GM21529 (cell line): ENCODE results near the gene STX1B.
"Not testable (repeated sequence)": the region's sequence is repeated elsewhere in the genome, so short reads cannot be mapped to it uniquely, and the experiment has no call there.

Source experiments
- ATAC-seq: cut with Tn5 transposase; IDR thresholded peaks from one replicate; pipeline ENCODE4 v1.9.1; 2021; ENCODE audit not compliant: unreplicated experiment

The STX1B gene

DNA sequence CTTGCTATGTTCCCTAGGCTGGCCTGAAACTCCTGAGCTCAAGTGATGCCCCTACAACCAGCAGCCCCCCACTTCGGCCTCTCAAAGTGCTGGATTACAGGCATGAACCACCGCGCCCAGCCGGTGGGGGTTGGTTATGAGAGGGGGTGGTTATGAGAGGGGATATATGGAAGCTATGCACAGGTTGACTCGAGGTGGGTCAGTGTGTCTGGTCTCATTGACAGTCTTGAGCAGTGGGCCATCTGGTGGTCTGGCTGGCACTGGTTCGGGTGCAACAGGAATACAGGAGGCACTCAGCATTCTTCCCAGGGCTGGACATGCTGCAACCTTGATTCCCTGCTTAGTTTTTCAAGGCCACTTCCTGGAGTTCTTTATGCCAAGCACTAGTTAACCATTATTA lies 5.6 kb upstream of the STX1B start:
- ATAC-seq, result no peak

DNA sequence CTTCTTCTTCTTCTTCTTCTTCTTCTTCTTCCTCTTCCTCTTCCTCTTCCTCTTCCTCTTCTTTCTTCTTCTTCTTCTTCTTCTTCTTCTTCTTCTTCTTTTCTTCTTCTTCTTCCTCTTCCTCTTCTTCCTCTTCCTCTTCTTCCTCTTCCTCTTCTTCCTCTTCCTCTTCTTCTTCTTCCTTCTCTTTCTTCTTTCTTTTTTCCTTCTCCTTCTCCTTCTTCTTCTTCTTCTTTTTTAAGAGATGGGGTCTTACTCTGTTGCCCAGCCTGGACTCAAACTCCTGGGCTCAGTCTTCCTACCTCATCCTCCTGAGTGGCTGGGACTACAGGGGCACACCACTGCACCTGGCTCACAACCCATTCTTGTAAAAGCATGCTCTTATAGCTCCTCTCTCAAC lies 2.9 kb upstream of the STX1B start:
- not testable (repeated sequence) for ATAC-seq

DNA sequence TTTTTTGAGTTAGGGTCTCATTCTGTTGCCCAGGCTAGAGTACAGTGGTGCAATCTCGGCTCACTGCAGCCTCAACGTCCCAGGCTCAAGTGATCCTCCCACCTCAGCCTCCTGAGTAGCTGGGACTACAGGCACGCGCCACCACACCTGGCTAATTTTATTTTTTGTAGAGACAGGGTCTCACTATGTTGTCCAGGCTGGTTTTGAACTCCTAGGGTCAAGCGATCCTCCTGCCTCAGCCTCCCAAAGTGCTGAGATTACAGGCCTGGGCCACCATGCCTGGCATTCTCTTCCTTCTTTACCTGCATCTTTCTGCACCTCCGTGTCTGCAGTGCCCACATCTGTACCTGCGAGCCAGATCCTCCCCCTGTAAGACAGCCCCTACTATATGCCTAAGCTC lies 1.4 kb upstream of the STX1B start:
- ATAC-seq, result not testable (repeated sequence)

DNA sequence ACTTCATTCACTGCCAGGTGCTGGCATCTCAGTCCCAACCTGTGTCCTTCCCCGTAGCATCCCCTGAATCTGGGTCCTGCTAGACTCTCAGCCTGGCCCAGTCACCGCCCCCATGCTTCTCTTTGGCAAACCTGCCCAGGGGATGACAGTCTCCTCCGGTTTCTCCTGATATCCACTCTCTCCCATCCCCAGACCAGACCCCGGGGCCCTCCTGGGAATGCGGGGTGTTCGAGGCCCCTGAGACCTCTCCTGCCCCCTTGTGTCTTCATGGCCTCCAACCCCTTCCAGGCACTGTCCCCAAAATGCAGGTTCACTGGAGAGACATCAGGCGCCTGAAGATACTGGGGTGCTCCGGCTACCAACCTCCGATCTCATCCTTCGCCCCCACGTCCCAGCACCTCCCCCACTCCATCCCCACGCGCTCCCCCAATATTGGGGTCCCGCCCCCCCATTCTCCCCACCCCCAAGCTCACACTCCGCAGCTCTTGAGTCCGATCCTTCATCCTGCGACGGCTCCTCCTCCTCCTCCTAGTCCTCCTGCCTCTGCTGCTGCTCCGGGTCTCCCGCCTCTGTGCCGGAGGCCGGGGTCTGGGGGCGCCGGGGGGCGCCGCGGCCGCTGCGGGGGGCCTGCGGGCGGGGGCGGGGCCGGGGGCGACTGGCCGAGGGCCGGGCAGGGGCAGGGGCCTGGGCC lies 399 bp downstream of the STX1B start:
- no peak for ATAC-seq

DNA sequence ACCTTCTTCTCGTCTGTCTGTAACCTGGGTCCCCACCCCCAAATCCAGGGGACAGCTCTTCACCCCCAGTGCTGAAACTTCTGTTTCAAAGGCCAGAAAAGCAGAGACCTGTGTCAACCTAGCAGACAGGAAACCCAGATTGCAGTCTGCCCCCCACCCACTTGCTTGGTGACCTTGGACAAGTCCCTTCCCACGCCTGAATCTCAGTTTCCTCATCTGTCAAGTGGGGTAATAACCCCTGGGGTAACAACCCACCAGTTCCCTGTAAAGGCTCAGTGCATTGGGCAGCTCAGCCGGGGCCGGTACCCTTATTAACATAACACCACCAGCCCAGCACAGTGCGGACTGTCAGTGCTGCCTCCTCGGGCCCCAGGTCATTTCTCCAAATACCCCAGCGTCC lies 1.3 kb downstream of the STX1B start:
- ATAC-seq, result no peak

DNA sequence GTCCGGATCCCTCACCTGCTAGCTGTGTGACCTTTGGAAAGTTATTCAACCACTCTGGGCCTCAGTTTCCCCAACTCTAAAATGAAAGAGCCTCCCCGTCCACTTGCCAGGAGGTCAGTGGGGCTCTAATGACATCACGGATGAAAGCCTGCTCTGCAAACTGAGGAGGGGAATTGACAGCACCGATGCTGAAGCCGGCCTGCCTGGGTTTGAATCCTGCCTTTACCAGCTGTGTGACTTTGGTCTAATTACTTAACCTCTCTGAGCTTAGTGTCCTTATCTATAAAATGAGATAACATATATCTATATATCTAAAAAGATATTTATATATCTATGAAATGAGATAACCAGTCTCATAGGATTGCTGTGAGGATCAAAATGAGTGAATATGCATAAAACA lies 1.9 kb downstream of the STX1B start:
- ATAC-seq, result no peak

DNA sequence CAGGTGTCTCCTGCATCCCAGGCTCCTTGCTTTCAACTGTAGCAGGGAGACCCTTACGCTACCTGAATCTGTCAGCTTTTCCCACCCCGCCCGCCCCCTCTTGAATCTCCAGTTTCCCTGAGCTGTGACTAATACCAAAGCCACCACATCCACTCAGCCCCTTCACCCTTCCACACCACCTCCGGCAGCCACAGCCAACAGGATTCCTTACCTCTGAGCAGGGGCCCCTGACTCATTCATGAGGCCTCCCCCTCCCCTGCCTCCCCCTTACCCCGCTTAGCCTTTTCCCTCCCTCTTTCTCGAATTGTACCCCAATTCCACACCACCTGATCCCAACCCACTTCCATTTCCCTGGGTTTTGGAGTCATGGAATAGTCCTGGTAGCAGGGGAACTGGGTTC lies 2.3 kb downstream of the STX1B start:
- ATAC-seq, result no peak

DNA sequence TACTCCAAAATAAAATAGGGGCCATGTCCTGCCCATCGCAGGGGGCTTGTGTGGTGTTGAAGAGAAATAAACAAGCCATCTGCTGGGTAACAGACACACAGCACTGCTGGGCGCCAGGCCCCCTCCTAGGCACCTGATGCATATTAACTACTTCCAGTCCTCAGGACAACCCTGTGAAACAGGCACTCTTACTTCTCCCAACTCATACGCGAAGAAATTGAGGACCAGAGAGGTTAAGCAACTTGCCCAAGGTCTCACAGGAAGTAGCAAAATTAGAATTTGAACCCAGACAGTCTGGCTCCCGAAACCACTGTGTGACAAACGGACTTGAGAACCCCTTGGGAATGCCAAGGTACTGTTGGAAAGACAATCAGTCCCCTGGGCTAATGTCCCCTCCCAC lies 2.8 kb downstream of the STX1B start:
- ATAC-seq, result no peak

DNA sequence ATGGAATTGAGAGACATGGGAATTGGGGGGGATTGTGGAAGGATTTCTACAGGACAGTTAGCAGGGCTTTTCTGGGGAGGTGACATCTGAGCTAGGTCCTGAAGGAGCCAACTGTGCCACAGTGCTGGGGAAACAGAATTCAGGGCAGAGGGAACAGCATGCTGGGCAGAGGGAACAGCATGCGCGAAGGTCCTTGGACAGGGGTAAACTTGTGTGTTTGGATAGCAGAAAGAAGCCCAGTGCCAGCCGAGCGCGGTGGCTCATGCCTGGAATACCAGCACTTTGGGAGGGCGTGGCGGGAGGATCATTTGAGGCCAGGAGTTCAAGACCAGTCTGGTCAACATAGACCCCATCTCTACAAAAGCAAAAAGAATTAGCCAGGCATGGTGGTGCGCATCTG lies 3.8 kb downstream of the STX1B start:
- no peak for ATAC-seq

DNA sequence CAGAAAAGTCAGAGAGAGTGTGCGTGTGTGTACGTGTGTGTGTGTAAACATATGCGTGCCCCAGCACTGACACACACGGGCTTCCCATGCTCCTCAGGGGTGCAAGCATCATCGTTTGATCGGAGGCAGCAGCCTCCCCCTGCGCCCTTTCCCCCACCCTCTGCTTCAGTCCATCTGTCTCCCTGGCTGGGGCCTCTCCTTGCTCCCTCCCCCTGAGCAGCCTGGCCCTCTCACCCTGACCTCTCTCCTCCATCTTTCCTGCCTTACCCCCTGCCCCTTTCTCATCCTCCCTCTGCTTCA lies 4.4 kb downstream of the STX1B start:
- no peak for ATAC-seq

DNA sequence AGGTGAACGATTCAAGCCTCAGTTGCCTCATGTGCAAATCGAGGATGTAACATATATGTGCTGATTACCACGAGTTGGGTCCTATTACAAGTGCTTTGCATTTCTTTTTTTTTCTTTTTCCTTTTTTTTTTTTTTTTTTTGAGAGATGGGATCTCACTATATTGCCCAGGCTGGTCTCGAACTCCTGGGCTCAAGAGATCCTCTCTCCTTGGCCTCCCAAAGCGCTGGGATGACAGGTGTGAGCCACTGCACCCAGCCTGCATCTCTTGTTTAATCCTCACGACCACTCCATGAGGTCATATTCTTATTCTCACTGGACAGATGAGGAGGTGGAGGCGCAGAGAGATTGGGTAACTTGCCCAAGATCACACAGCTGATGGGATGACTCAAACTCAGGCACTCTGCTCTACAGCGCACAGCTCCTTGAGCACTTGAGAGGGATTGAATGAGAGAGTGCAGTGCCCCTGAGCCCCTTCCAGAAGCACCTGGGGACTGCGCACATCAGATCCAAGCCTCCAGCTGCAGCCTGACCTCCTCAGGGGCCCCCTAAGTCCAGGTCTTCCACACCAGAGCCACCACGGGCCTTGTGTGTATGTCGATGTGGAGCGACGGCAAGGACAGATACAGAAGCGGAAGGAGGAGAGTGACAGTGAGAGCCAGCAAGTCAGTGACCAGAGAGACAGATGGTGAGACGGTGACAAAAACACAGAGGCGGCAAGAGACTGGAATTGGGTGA lies 4.9 kb downstream of the STX1B start:
- no peak for ATAC-seq

DNA sequence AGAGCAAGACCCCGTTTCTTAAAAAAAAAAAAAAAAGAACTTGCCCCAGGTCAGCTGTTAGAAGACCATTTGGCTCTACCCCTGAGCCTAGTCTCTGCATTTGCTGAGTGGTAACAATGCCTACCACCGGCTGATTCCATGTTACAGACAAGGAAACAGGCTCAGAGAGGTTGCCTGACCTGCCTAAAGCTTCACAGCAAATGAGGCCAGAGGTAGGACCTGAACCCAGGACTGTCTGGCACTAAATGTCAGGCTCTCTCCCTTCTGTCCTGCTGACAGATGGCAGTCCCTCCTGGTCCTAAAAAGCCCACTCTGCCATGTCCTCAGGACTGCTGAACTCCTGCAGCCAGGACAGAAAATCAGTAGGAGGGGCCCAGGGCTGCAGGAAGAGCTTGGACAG lies 5.8 kb downstream of the STX1B start:
- ATAC-seq, result no peak

DNA sequence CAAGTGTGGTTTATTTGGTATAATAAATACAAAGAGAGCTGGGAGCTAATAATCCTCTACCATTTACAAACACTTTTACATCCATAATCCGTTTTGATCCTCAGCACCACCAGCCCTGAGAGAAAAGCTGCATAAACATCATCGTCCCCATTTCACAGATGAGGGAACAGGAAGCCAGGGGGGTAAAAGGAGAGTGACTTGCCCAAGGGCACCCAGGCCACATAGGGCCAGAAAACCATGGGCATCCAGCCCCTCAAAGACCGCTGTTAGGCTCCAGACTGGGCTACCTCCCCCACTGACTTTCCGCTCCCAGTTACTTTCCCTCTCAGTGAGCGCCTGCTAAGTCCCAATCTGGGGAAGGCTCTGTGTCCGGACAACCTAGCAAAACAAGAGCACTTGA lies 6.7 kb downstream of the STX1B start:
- no peak for ATAC-seq

DNA sequence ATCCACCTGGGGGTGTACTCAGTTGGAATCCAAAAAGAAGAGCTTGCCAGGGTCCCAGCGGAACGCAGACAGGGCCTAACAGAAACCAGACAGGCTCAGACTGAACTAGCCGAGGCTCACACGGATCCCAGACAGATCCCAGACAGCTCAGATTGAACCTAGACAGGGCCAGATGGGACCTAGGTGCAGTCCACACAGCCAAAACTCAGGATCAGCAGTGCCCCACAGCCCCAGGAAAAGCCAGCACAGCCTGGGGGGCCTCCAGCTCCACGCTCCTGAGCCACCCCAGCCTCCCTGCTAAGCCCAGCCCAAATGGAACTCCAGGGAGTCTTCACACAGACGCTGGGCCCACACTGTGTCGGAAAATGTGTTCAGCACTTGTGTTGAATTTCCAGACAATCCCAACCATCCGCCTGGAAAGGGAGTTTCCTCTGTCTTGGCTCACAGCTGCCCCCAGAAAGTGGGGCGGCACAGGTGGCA lies 7.5 kb downstream of the STX1B start:
- no peak for ATAC-seq

DNA sequence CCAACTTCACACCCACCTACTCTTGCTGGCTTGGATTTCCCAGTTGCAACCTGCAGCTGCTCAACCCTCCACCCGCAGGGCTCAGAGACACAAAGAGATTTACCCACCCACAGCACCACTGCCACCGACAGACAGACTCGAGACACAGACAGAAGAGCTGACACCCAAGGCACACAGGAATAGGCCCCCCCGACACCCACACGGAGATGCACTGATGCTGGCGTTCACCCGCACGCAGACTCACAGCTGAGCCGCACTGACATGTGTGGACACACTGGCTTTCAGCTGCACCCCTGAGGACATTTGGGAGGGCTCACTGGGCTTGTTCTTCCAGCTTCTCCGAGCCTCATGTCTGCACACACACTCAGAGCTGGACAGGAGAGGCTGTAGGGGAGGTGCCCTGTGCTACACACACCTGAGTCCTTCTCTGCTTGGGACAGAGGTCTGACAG lies 8.2 kb downstream of the STX1B start:
- ATAC-seq, result no peak

DNA sequence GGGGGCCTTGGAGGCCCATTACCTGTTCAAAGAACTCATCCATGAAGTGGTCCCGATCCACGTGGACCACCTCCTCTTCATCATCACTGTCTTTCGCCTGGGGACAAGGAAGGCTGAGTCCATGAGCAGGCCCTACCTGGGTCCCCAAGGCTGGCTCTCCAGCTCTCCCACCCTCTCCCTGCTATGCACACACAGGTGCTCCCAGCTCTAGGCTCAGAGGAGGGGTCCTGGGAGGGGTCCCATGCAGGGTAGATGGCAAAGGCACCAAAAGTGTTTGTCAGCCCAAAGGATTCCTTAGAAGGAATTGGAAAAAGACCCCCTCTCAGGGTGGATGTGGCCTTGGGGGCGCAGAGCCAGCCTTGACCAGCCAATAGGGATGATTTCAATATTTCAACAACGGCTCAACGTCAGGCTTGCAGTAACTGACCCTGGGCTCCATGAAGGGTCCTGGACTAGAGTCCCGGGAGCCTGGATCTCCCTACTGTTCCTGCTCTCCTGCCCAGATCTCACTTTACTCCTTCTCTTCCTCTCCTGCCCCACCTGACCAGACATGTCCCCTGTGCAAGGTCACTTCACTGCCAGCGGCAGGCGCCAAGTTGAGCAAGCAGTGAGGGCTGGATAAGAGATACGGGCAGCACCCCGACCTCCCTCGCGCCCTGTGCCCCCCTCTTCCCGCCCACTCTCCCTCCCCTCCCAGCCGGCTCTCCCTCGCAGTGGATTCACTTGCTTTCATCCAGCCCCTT lies 8.8 kb downstream of the STX1B start:
- no peak for ATAC-seq

DNA sequence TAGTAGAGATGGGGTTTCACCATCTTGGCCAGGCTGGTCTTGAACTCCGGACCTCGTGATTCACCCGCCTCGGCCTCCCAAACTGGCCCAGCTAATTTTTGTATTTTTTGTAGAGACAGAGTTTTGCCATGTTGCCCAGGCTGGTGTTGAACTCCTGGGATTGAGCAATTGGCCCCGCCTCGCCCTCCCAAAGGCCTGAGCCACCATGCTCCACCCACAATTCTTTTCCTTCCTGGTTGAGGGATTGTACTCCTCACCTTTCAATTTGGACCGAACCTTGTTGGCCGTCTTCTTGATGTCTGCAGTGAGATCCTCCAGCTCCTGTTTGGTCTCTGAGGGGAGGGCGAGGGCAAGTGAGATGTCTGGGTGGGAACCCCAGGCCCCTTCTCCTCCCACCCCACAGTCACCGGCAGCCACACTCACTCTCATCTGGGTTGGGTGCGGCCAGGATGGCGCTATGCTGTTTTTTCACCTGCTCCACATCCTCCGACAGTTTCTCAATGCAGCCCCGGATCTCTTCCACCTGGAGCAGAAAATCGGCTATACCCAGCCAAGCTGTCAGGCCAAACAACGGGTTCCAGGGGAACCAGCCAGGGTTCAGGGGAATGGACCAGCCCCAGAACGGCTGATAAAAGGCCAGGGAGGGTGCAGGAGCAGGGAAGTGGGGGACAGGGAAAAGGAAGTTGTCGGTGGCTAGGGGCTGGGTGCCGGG lies 9.6 kb downstream of the STX1B start:
- ATAC-seq, result no peak

DNA sequence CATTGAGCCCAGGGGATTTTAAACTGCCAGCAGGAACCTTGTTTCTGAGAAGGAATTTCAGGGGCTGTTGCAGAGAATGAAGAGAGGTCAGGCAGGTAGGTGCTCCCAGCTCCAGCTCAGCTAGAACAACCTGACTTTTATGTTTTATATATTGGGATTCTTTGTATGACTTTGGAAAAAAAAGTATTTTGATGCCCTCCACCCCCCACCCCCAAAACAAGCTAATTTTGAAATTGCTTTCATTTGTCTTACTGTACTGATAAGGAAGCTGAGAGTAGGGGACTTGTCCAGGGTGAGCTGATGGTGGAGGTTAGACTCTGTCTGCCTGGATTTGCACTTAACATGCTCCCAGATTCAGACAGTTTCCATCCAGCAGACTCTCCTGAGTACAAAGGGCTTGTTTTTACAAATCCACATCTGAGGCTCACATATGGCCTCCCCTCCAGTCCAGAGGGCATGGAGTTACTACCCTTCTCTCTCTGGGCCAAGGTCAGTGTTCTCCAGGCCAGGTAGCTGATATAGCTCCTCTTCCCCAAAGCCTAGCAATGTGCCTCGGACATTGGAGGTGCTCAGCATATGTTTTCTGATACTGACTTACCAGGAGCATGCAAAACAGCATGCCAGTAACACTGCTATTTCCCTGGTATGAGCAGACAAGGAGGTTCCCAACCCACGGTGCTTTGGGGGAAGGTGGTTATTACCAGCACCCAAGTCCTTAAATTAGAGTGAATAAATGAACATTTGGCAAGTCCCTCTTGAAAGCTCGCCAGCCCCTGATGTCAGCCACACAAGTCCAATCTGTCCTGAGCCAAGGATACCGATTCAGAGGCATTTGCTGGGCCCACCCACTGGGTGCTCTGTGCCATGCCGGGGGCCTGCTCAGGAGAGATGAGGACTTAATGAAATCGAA lies 11.3 kb downstream of the STX1B start:
- no peak for ATAC-seq

DNA sequence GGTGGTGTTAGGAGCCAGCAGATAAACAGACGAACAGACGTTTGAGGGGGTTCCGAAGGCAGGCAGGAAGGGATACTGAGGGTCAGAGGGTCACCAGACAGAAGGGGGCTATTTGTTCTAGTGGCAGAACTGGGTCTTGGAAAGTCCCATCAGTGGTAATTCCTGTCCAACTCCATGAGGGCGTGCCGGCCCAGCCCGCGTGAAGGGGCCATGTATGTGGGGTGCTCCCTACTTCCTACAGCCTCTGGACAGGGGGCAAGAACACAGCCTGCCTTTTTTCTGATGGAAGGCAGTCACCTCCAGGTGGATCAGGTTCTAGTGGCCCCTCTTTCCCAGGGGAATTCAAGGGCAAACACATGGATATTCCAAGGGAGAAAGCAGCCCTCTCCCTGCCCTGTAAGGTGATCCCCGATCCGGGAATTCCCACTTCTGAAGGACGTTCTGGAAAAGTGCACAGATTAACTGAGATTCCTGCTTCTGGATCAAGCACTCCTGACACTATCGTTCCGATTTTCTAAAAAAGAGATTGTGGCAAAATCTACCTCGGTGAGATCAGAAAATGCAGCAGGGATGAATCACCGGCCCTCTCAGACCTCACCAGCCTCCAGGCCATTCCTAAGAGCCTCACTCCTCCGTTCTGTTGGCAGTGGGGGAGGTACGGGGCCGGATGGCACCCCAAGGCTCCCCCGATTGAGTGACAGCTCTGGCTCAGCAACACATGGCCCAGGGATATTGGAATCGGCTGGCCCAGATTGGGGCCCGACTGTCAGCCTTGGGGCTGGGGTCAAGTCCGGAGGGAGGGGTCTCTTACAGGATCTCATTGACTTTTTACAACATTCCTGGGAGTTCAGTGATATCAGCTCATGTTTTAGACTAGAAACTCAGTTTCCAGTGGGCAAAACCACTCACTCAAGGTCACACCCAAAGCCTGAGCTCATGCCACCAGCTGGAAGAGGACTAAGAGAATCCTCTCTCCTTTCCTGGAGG lies 12.4 kb downstream of the STX1B start:
- no peak for ATAC-seq
